22Rv1 (cell line): ENCODE results near the gene HOXA9.
A peak's percentile ranks its signal among the peaks of the same experiment; 100 is the strongest.

Source experiments
- H3K27ac ChIP-seq: fragments of 450-650 bp; 2 replicates; pipeline ENCODE4 v1.5.1; 2017
- CTCF ChIP-seq: fragments of 450-650 bp; IDR thresholded peaks from 2 replicates; pipeline ENCODE4 v1.5.1; 2017; ENCODE audit warnings: mild to moderate bottlenecking
- ZFX ChIP-seq: fragments of 450-650 bp; IDR thresholded peaks from 2 replicates; pipeline ENCODE4 v1.6.1; 2017; ENCODE audit warnings: antibody characterized with exemption, borderline replicate concordance

The HOXA9 gene

GRCh38 chr7:27150568-27151340 is 14.6 kb downstream of the HOXA9 start:
- peak overlapping the region; percentile 99 for H3K27ac ChIP-seq

GRCh38 chr7:27149842-27150567 is 15.3 kb downstream of the HOXA9 start:
- no peak for TF ChIP-seq ZFX
- TF ChIP-seq CTCF: no peak
- H3K27ac ChIP-seq: peak overlapping the region; percentile 99

More at GRCh38 chr7:27150568-27151340, 14.6 kb downstream of the HOXA9 start:
- TF ChIP-seq CTCF: peak; percentile 100
- no peak for TF ChIP-seq ZFX

DNA sequence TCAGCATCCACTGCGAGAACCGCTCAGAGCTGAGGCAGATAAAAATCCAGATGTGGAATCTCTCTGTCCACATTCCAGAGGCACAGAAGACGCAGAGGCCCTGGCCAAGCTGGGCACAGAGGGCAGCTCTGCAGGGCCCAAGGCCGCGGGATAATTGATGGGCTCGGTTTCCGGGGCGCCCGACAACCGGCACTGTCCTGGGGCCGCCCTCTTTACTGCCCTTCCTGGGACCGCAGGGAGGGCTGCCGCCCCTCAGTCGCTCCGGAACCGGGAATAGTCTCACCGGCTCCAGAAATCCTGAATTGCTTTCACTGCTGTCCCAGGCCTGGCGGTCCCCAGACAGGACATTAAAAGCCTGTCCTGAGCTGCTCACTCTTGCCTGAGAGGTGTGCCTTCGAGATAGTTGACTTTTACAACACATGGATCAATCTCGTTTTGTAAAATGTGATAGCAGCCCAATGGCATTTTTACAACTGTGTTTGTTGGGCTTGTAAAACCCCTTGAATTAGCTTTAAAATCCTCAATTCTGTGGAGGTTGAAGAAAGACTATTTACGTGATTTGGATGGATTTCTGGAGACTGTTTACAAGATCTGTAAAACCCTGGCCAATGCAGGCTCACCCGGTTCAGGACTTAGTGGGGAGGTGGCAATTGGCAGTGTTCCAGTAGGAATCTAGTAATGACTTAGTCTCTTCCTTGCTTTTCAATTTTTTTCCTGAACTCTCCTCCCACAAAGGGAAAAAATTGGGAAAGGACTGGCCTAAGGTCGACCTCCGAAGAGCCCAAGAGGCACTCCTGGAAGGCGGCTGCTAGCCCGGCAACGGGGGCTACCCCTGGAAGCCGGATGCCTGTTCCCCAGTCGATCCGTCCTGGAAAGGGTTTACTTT is 16.3 kb downstream of the HOXA9 start:
- no peak overlapping the region for H3K27ac ChIP-seq
- TF ChIP-seq ZFX (no peak), CTCF (no peak)

- no peak overlapping the region for H3K27ac ChIP-seq
- no peak for TF ChIP-seq ZFX
- TF ChIP-seq CTCF: no peak
Measured at GRCh38 chr7:27148031-27148755, 17.1 kb downstream of the HOXA9 start.

DNA sequence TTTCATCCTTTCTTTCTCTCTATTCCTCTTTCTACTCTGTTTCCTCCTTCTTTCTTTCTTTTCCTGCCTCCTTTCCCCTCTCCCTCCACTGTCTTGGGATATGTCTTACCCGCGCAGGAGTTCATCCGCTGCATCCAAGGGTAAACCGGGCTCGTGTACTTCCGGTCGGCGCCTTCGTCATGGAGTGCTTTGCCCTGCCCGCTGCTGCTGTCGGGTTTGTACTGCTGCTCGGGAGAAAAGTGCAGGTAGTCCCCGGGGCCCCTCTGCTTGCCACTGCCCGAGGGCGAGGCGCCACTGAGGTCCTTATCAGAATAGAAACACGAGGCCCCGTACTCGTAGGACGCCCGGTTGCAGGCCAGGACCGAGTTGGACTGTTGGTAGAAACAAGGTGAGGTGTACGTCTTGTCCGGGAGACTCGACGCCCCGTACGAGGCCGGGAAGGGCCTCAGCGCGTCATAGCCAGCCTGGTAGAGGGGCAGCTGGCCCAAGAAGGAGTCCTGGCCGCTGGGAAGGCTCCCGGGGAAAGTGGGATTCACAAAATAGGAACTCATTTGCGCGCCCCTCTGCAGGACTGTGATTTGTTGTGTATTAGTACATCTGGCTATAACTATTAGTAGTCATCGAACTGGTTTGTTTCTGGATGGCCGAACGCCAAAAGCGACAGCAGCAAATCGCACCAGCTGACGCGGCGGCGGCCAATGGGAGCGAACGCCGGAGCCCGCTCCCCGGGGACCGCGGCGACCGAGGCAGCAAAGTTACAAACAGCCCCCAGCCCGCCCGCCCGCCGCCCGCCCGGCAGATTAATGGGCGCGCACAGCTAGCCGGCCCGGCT is 17.9 kb downstream of the HOXA9 start, which contains the start of gene HOXA6:
Gene HOXA6 (minus strand): TSS at position 576 of the 832 bp plus-strand sequence. CDS start 25 bp downstream, at position 551.
- no peak within 1 kb of the TSS for H3K27ac ChIP-seq
- TF ChIP-seq ZFX: no peak
- TF ChIP-seq CTCF: no peak

- no peak overlapping the region for H3K27ac ChIP-seq
- TF ChIP-seq CTCF (no peak), ZFX (no peak)
Measured at GRCh38 chr7:27146491-27147198, 18.7 kb downstream of the HOXA9 start.
